Karpas-422 (cell line): Measurements from ENCODE around the gene CCDC170. TPM values are rescaled to one million over a fixed set of nuclear protein-coding genes. Genes with fewer than 3 reads are reported as not detected.

Experiments
- DNase-seq: peaks from one replicate; pipeline ENCODE4 v3.0.0-alpha.2; 2015
- H2AFZ ChIP-seq: fragments of 200-600 bp; sonication (generic); 2 replicates; pipeline ENCODE4 v1.6.1; 2014; ENCODE audit warnings: antibody characterized with exemption, low read length, mixed read lengths
- H3K27ac ChIP-seq: fragments of 200-600 bp; sonication (generic); 2 replicates; pipeline ENCODE4 v1.5.1; 2014; ENCODE audit warnings: mild to moderate bottlenecking, low read length, moderate library complexity
- H3K27me3 ChIP-seq: fragments of 200-600 bp; sonication (generic); 2 replicates; pipeline ENCODE4 v1.6.1; 2014; ENCODE audit warnings: low read length, mixed read lengths
- H3K36me3 ChIP-seq: fragments of 200-600 bp; sonication (generic); 2 replicates; pipeline ENCODE4 v1.6.1; 2014; ENCODE audit warnings: low read length, mixed read lengths; ENCODE audit not compliant: insufficient read depth
- H3K4me1 ChIP-seq: fragments of 200-600 bp; sonication (generic); 2 replicates; pipeline ENCODE4 v1.6.1; 2014; ENCODE audit warnings: mild to moderate bottlenecking, low read length, mixed read lengths
- H3K4me2 ChIP-seq: fragments of 200-600 bp; sonication (generic); 2 replicates; pipeline ENCODE4 v1.6.1; 2014; ENCODE audit warnings: low read length, low read depth, mild to moderate bottlenecking; ENCODE audit not compliant: poor library complexity, severe bottlenecking
- H3K4me3 ChIP-seq: fragments of 200-600 bp; sonication (generic); 2 replicates; pipeline ENCODE4 v1.5.1; 2014; ENCODE audit warnings: mild to moderate bottlenecking, antibody characterized with exemption, low read length, mixed read lengths
- H3K79me2 ChIP-seq: fragments of 200-600 bp; sonication (generic); 2 replicates; pipeline ENCODE4 v1.6.1; 2014; ENCODE audit warnings: mild to moderate bottlenecking, low read length, mixed read lengths
- H3K9ac ChIP-seq: fragments of 200-600 bp; sonication (generic); 2 replicates; pipeline ENCODE4 v1.6.0; 2014; ENCODE audit warnings: low read length
- H3K9me2 ChIP-seq: fragments of 200-600 bp; sonication (generic), shearing (Covaris generic); replicated peaks from 2 replicates; pipeline ENCODE4 v1.6.0; 2014; ENCODE audit warnings: mild to moderate bottlenecking, low read length, moderate library complexity; ENCODE audit not compliant: insufficient read depth
- H3K9me3 ChIP-seq: fragments of 300-700, 200-600 bp; sonication (generic); 2 replicates; pipeline ENCODE4 v1.6.1; 2014; ENCODE audit warnings: low read length, mixed read lengths
- H4K20me1 ChIP-seq: fragments of 200-600 bp; sonication (generic); 2 replicates; pipeline ENCODE4 v1.6.1; 2014; ENCODE audit warnings: mild to moderate bottlenecking, antibody characterized with exemption, low read length, low read depth; ENCODE audit not compliant: insufficient read depth
- total RNA-seq: library from RNA; depleted of rRNA; stranded (reverse); fragments of >200 nt; shearing (Covaris generic); gene quantifications from 2 replicates; pipeline ENCODE4 v1.2.3, GENCODE V29; 2014; ENCODE audit warnings: low replicate concordance

Gene CCDC170
- total RNA-seq, 1 experiment from 2014 or later, result not detected

DNA sequence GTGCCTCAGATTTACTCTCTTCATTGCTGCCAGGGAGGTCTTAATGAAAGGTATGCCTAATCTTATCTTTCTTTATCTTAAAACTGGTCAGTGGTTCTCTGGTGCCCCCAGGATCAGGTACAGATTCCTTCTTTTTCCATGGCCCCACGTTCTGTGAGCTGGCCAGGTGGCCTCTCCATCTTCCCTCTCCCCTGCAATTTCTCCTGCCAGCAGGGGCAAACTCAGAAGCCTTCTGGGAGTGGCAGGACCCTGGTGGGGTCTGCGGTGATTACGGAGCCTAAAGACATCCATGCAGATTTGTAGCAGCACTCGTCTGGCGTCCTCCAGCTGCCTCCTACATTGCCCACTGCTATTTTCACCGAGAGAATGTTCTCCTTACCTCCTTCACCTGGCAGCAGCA lies 95.8 kb downstream of the CCDC170 start:
- Histone ChIP-seq H3K4me2 (no peak overlapping the region), H2AFZ (no peak overlapping the region), H4K20me1 (no peaks in the 10 kb centered on the region), H3K27ac (no peak overlapping the region), H3K4me3 (no peak overlapping the region), H3K9me2 (no peaks in the 10 kb centered on the region), H3K9ac (no peak overlapping the region), H3K36me3 (no peaks in the 10 kb centered on the region), H3K4me1 (no peaks in the 10 kb centered on the region), H3K27me3 (no peaks in the 10 kb centered on the region), H3K79me2 (no peaks in the 10 kb centered on the region), H3K9me3 (no peaks in the 10 kb centered on the region; the same call in 1 of the 2 replicates)
- no peak for DNase-seq

DNA sequence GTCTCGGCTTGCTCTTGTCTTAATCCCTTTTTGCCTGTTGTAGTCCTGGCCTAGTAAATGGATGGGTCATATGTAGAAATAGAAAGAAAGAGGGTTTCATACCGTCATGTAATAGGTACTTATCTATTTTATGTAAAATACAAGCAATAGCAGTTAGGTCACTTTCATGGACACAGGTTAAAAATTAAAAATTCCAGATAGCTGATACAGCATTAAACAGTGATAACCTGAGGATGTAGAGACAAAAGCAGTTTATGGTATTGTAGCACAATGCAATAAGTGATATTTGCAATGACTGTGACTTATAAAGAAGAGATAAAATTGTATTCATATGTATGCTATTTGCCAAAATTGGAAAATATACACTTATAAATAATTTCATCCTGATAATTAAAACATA lies 96.9 kb downstream of the CCDC170 start:
- no peak overlapping the region for H3K4me2 ChIP-seq
- no peak overlapping the region for H3K9ac ChIP-seq
- no peaks in the 10 kb centered on the region; the same call in 1 of the 2 replicates for H3K9me3 ChIP-seq
- no peaks in the 10 kb centered on the region for H3K27me3 ChIP-seq
- no peaks in the 10 kb centered on the region for H4K20me1 ChIP-seq
- no peaks in the 10 kb centered on the region for H3K4me1 ChIP-seq
- no peak overlapping the region for H3K27ac ChIP-seq
- no peaks in the 10 kb centered on the region for H3K9me2 ChIP-seq
- DNase-seq, result no peak
- no peak overlapping the region for H3K4me3 ChIP-seq
- no peaks in the 10 kb centered on the region for H3K79me2 ChIP-seq
- H2AFZ ChIP-seq, result no peak overlapping the region
- H3K36me3 ChIP-seq, result no peaks in the 10 kb centered on the region

DNA sequence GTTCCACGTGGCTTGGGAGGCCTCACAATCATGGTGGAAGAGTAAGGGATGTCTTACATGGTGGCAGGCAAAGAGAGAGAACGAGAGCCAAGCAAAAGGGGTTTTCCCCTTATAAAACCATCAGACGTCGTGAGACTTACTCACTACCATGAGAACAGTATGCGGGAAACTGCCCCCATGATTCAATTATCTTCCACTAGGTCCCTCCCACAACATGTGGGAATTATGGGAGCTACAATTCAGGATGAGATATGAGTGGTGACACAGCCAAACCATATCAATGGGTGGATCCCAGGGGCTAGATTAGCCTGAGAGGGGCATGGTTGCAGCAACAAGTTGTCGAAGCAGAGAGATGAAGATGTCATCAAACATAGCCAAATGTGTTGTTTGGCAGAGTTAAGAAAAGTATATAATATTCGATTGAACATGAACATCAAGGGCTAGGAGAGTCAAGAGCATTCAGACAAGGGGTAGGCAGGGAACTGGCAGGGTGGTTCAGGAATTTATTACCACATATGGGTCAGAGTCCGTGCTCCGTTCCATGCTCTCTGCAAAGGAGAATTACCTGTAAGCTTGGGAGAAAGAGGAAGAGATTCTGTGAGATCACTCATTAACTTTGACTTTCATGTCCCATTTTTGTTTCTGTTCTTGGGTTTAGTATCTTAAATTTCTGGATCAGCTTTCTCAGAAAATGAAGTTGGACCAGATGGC lies 98.8 kb downstream of the CCDC170 start:
- Histone ChIP-seq H3K4me1 (no peaks in the 10 kb centered on the region), H2AFZ (no peak overlapping the region), H3K27me3 (no peaks in the 10 kb centered on the region), H3K36me3 (no peaks in the 10 kb centered on the region), H3K4me3 (no peak overlapping the region), H3K79me2 (no peaks in the 10 kb centered on the region), H4K20me1 (no peaks in the 10 kb centered on the region), H3K9ac (no peak overlapping the region), H3K9me3 (no peaks in the 10 kb centered on the region; the same call in 1 of the 2 replicates), H3K9me2 (no peaks in the 10 kb centered on the region), H3K4me2 (no peak overlapping the region), H3K27ac (no peak overlapping the region)
- DNase-seq, result no peak

DNA sequence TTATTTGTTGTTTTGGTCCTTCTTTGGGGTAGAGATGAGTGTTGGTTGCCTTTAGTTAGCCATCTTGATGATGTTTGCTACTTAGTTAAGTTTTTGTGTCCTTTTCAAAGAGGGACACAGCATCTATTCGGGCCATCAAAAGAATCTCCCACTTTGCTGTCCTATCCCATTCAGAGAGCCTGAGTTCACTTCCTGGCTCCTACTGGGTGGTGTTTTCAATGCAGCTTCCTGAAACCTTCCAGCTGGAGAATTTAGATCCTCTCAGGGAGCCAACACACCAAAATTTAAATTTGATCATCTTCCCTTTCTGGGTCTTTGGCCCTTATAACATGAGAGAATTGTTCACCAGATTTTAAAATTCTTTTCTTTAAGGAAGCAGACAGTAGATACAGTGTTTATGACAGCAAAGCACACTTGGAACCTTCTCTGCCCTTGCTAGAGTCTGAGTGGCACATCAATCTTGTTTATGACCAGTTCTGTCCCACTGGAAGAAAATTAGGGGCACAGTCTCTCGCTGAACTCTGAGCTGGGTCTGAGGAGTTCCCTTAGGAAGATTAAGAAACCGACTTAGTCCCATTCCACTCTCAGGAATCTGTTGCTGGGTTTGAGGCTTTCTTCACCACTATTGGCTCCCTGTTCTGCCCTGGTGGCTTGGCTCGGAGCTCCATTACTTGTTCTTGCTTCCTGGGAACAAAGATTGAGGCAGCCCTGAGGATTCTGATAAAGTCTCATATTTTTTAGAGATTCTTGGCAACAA lies 115.5 kb downstream of the CCDC170 start:
- Histone ChIP-seq H4K20me1 (no peaks in the 10 kb centered on the region), H3K4me3 (no peak overlapping the region), H3K9me3 (no peaks in the 10 kb centered on the region), H2AFZ (no peak overlapping the region; the same call in 1 of the 2 replicates), H3K9me2 (no peaks in the 10 kb centered on the region), H3K9ac (no peak overlapping the region), H3K4me2 (no peak overlapping the region), H3K36me3 (no peaks in the 10 kb centered on the region), H3K4me1 (no peaks in the 10 kb centered on the region), H3K27ac (no peak overlapping the region), H3K79me2 (no peaks in the 10 kb centered on the region), H3K27me3 (0 out of 2 replicates have a peak, but pooled peaks cover 2% of the 10 kb centered on the region)
- no peak for DNase-seq

DNA sequence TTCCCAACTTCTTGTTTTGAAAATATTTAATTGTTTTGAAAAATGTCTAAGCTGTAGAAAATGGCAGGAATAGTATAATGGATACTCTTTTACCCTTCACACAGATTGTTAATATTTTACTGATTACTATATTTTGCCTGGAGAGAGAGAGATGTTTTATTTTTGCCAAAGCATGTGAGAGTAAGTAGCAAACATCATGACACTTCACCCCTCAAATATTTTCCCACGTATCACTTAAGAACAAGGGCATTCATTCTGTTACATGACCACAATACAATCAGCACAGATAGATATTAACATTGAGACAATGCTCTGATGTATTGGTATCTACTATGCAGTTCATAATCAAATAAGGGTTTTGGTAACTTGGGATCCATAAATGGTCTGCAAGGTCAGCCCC lies 116.5 kb downstream of the CCDC170 start:
- no peak for DNase-seq
- no peaks in the 10 kb centered on the region for H4K20me1 ChIP-seq
- no peaks in the 10 kb centered on the region for H3K9me2 ChIP-seq
- no peaks in the 10 kb centered on the region for H3K36me3 ChIP-seq
- no peaks in the 10 kb centered on the region for H3K9me3 ChIP-seq
- no peak overlapping the region for H3K4me2 ChIP-seq
- H3K4me1 ChIP-seq, result no peaks in the 10 kb centered on the region
- 0 out of 2 replicates have a peak, but pooled peaks cover 2% of the 10 kb centered on the region for H3K27me3 ChIP-seq
- H3K9ac ChIP-seq, result no peak overlapping the region
- no peaks in the 10 kb centered on the region for H3K79me2 ChIP-seq
- H2AFZ ChIP-seq, result no peak overlapping the region
- H3K4me3 ChIP-seq, result no peak overlapping the region
- H3K27ac ChIP-seq, result no peak overlapping the region

DNA sequence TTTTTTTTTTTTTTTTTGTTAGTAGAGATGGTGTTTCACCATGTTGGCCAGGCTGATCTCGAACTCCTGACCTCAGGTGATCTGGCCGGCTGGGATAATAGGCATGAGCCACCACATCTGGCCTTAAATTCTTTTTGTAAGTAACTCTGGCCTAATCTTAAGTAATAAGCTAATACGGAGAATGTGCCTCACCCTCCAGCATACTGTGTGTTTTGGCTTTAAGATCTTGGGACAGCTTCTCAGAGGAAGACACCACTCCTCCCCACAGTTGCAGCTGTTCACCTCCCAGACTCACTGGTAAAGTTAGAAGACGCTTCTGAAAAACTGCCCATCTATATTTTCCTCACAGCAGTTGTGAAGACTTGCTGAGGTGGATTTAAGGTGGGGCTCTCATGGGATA lies 120.8 kb downstream of the CCDC170 start:
- Histone ChIP-seq H3K4me3 (no peak overlapping the region), H3K79me2 (no peaks in the 10 kb centered on the region), H3K4me2 (no peak overlapping the region), H4K20me1 (no peaks in the 10 kb centered on the region), H3K9me2 (no peaks in the 10 kb centered on the region), H3K27ac (no peak overlapping the region), H3K9ac (no peak overlapping the region), H2AFZ (no peak overlapping the region), H3K36me3 (no peaks in the 10 kb centered on the region), H3K4me1 (no peaks in the 10 kb centered on the region), H3K27me3 (no peaks in the 10 kb centered on the region), H3K9me3 (no peaks in the 10 kb centered on the region)
- no peak for DNase-seq

DNA sequence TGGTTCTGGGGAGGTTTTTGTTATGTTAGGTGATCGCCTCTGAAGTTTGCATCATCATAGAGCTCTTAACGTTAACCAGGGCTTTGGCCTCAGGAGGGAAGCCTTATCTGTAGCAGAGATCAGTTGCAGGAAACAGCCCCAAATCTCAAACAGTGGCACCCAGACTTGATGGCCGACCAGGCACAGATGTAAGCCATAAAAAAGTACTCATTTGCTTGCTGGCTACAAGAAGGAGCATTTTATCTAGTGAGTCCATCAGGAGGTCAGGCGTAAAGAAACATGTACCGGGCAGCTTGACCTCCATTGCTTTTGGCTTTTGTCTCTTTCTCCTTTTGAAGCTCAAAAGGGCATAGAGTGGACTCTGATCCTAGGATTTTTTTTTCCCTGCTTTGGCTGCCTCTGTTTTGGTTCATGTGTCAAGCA lies 122.3 kb downstream of the CCDC170 start:
- no peaks in the 10 kb centered on the region for H3K79me2 ChIP-seq
- no peaks in the 10 kb centered on the region for H3K27me3 ChIP-seq
- H3K9me3 ChIP-seq, result no peaks in the 10 kb centered on the region
- H3K4me2 ChIP-seq, result no peak overlapping the region
- no peak overlapping the region for H3K9ac ChIP-seq
- H3K36me3 ChIP-seq, result no peaks in the 10 kb centered on the region
- no peak overlapping the region for H3K4me3 ChIP-seq
- H3K27ac ChIP-seq, result no peak overlapping the region
- no peaks in the 10 kb centered on the region for H3K4me1 ChIP-seq
- no peaks in the 10 kb centered on the region for H3K9me2 ChIP-seq
- H4K20me1 ChIP-seq, result no peaks in the 10 kb centered on the region
- H2AFZ ChIP-seq, result no peak overlapping the region
- DNase-seq, result no peak

DNA sequence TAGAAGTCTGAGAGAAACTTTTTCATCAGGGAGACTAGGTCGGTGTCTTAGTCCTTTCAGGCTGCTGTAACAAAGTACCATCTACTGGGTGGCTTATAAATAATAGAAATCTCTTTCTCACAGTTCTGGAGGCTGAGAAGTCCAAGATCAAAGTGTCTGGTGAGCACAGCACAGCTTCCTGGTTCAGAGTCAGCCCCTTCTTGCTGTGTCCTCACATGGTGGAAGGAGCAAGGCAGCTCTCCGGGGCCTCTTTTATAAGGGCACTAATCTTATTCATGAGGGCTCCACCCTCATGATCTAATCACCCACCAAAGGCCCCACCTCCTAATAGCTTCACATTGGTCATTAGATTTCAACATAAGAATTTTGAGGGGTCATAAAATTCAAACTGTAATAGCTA lies 122.8 kb downstream of the CCDC170 start:
- Histone ChIP-seq H3K27ac (no peak overlapping the region), H3K36me3 (no peaks in the 10 kb centered on the region), H3K27me3 (no peaks in the 10 kb centered on the region), H2AFZ (no peak overlapping the region), H3K4me2 (no peak overlapping the region), H4K20me1 (no peaks in the 10 kb centered on the region), H3K9me2 (no peaks in the 10 kb centered on the region), H3K9ac (no peak overlapping the region), H3K9me3 (no peaks in the 10 kb centered on the region), H3K4me3 (no peak overlapping the region), H3K79me2 (no peaks in the 10 kb centered on the region), H3K4me1 (no peaks in the 10 kb centered on the region)
- no peak for DNase-seq
